ENCODE data around the gene RPS26. TPM values are rescaled to one million over a fixed set of nuclear protein-coding genes. Genes with fewer than 3 reads are reported as not detected.
"Not testable (repeated sequence)": the region's sequence is repeated elsewhere in the genome, so short reads cannot be mapped to it uniquely, and the experiment has no call there.

Gene RPS26
- total RNA-seq, 1 donor from 2014 or later: 45.9 TPM

DNA sequence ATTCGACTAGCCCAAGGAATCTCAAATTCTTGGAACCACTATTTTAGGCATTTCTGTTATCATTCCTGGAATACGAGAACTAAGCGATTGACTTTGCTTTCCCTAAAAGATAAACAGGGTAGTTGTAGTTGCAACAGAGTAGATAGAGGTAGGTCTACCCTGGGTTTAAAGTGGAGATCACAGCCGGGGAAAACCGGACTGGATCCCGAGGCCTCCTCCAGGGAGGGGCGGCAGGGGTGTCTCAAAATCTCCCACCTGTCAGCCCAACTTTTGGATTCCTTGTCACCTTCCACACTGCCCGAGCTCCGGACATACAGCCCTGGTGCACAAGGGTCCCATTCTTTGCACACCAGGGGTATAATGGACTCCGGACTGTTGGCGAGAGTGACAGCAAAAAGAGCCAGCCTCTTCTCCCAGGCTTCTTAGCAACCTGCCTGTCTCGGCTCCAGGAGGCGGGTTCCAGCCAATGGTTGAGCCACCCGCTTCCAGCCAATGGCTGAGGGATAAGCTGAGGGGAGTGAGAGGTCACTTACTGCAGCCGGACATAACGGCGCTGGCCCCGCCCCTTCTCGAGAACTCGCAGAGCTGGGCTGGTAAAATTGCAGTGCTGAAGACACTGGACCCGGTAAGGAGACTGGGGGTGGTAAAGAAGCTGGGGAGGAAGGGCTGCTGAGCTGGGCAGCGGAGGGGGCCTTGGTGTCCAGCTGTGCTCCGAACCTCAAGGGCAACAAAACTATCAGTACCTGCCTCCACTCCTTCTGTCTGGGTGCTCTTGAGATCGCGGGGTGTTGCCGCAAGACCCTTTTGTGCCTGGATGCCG, 44.8 kb upstream of the RPS26 start, which contains the start of gene SUOX:
Gene SUOX (plus strand): TSS at position 562 of the 820 bp plus-strand sequence. CDS start 4,946 bp downstream, outside the sequence.
- Mint-ChIP-seq H3K9me3 (ENCODE audit: unreplicated experiment) (no peaks in the 10 kb centered on the region), H3K27me3 (ENCODE audit: low read depth, unreplicated experiment) (no peaks in the 10 kb centered on the region), H3K27ac (ENCODE audit: unreplicated experiment) (peak within 1 kb of the TSS; percentile 87), H3K36me3 (ENCODE audit: low read depth, unreplicated experiment) (peaks cover 7% of the 10 kb centered on the region), H3K4me3 (ENCODE audit: unreplicated experiment) (peak within 1 kb of the TSS; percentile 94), H3K4me1 (ENCODE audit: low read depth, unreplicated experiment) (no peaks in the 10 kb centered on the region)
- H3K9me3 ChIP-seq (ENCODE audit: insufficient read depth, low read depth, low read length): no peaks in the 10 kb centered on the region
- peaks cover 6% of the 10 kb centered on the region for H3K79me2 ChIP-seq (ENCODE audit: insufficient read depth, low read length)
- H3K4me3 ChIP-seq (ENCODE audit: insufficient read depth, low read depth, low read length): peak within 1 kb of the TSS; percentile 85
- peaks cover 6% of the 10 kb centered on the region for H3K4me1 ChIP-seq (ENCODE audit: insufficient read depth, low read length)
- FAIRE-seq: peak; percentile 68
- peak; percentile 95 for DNase-seq (ENCODE audit: low read depth)
- peaks cover 25% of the 10 kb centered on the region for H3K36me3 ChIP-seq (ENCODE audit: insufficient read depth, low read length)
- H4K20me1 ChIP-seq (ENCODE audit: insufficient read depth, low read length): no peaks in the 10 kb centered on the region
- H2AFZ ChIP-seq (ENCODE audit: low read depth, low read length): peak within 1 kb of the TSS; percentile 76
- H3K9ac ChIP-seq (ENCODE audit: low read length): peak within 1 kb of the TSS; percentile 85
- TF ChIP-seq EZH2 (IDR thresholded peaks at IDR 0.05; ENCODE audit: insufficient read depth, low read length): no peak
- TF ChIP-seq, protein P1, sequence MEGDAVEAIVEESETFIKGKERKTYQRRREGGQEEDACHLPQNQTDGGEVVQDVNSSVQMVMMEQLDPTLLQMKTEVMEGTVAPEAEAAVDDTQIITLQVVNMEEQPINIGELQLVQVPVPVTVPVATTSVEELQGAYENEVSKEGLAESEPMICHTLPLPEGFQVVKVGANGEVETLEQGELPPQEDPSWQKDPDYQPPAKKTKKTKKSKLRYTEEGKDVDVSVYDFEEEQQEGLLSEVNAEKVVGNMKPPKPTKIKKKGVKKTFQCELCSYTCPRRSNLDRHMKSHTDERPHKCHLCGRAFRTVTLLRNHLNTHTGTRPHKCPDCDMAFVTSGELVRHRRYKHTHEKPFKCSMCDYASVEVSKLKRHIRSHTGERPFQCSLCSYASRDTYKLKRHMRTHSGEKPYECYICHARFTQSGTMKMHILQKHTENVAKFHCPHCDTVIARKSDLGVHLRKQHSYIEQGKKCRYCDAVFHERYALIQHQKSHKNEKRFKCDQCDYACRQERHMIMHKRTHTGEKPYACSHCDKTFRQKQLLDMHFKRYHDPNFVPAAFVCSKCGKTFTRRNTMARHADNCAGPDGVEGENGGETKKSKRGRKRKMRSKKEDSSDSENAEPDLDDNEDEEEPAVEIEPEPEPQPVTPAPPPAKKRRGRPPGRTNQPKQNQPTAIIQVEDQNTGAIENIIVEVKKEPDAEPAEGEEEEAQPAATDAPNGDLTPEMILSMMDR (IDR thresholded peaks at IDR 0.05; ENCODE audit: insufficient read depth, low read depth, low read length): no peak
- H3K4me2 ChIP-seq (ENCODE audit: low read length): peak within 1 kb of the TSS; percentile 93
- H3K27me3 ChIP-seq (ENCODE audit: insufficient read depth, low read length): no peaks in the 10 kb centered on the region
- peak within 1 kb of the TSS; percentile 29 for H3K27ac ChIP-seq (ENCODE audit: low read depth, low read length)

DNA sequence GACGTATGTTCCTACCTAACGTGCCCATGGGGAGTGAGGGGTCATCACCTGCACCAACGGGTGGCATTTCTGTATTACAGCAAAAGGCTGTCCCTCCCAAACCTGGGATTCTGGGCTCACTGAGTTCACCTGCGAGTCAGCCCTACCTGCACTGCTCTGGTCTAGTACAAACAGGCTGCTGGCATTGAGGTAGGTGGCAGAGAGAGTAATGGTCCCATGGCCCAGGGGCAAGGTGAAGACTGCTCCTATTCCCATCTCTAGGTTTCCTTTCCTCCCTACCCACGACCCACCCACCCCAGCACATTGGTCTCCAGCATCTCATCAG, 44.2 kb upstream of the RPS26 start:
- peak overlapping the region; percentile 29 for H3K27ac ChIP-seq (ENCODE audit: low read depth, low read length)
- no peaks in the 10 kb centered on the region for H3K4me1 Mint-ChIP-seq (ENCODE audit: low read depth, unreplicated experiment)
- TF ChIP-seq, protein P1 (IDR thresholded peaks at IDR 0.05; ENCODE audit: insufficient read depth, low read depth, low read length): no peak
- TF ChIP-seq EZH2 (IDR thresholded peaks at IDR 0.05; ENCODE audit: insufficient read depth, low read length): no peak

DNA sequence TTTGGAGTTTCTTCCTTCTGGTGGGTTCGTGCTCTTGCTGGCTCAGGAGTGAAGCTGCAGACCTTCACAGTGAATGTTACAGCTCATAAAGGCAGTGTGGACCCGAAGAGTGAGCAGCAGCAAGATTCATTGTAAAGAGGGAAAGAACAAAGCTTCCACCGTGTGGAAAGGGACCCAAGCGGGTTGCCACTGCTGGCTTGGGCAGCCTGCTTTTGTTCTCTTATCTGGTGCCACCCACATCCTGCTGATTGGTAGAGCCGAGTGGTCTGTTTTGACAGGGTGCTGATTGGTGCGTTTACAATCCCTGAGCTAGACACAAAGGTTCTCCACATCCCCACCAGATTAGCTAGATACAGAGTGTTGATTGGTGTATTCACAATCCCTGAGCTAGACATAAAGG, 42.2 kb upstream of the RPS26 start:
- H3K36me3 Mint-ChIP-seq (ENCODE audit: low read depth, unreplicated experiment): peaks cover 17% of the 10 kb centered on the region
- H3K4me1 Mint-ChIP-seq (ENCODE audit: low read depth, unreplicated experiment); H3K4me1 ChIP-seq (ENCODE audit: insufficient read depth, low read length); H3K4me3 ChIP-seq (ENCODE audit: insufficient read depth, low read depth, low read length); H4K20me1 ChIP-seq (ENCODE audit: insufficient read depth, low read length); H3K4me2 ChIP-seq (ENCODE audit: low read length); FAIRE-seq; H2AFZ ChIP-seq (ENCODE audit: low read depth, low read length); H3K9me3 ChIP-seq (ENCODE audit: insufficient read depth, low read depth, low read length); DNase-seq (ENCODE audit: low read depth); H3K27me3 Mint-ChIP-seq (ENCODE audit: low read depth, unreplicated experiment); H3K36me3 ChIP-seq (ENCODE audit: insufficient read depth, low read length); H3K9ac ChIP-seq (ENCODE audit: low read length); H3K79me2 ChIP-seq (ENCODE audit: insufficient read depth, low read length); H3K27ac Mint-ChIP-seq (ENCODE audit: unreplicated experiment); H3K27ac ChIP-seq (ENCODE audit: low read depth, low read length); H3K9me3 Mint-ChIP-seq (ENCODE audit: unreplicated experiment); H3K27me3 ChIP-seq (ENCODE audit: insufficient read depth, low read length): not testable (repeated sequence)
- H3K4me3 Mint-ChIP-seq (ENCODE audit: unreplicated experiment): peak overlapping the region; percentile 46

More for the DNA sequence above, 44.2 kb upstream of the RPS26 start:
- peaks cover 6% of the 10 kb centered on the region for H3K4me1 ChIP-seq (ENCODE audit: insufficient read depth, low read length)
- peak overlapping the region; percentile 94 for H3K4me3 Mint-ChIP-seq (ENCODE audit: unreplicated experiment)
- DNase-seq (ENCODE audit: low read depth) (no peak), FAIRE-seq (no peak)
- peak overlapping the region; percentile 85 for H3K9ac ChIP-seq (ENCODE audit: low read length)
- H3K27me3 Mint-ChIP-seq (ENCODE audit: low read depth, unreplicated experiment): no peaks in the 10 kb centered on the region
- peak overlapping the region; percentile 85 for H3K4me3 ChIP-seq (ENCODE audit: insufficient read depth, low read depth, low read length)
- no peaks in the 10 kb centered on the region for H3K27me3 ChIP-seq (ENCODE audit: insufficient read depth, low read length)
- no peaks in the 10 kb centered on the region for H3K9me3 ChIP-seq (ENCODE audit: insufficient read depth, low read depth, low read length)
- H3K4me2 ChIP-seq (ENCODE audit: low read length): peak overlapping the region; percentile 93
- no peaks in the 10 kb centered on the region for H4K20me1 ChIP-seq (ENCODE audit: insufficient read depth, low read length)
- peak overlapping the region; percentile 87 for H3K27ac Mint-ChIP-seq (ENCODE audit: unreplicated experiment)
- peaks cover 9% of the 10 kb centered on the region for H3K36me3 Mint-ChIP-seq (ENCODE audit: low read depth, unreplicated experiment)
- H3K79me2 ChIP-seq (ENCODE audit: insufficient read depth, low read length): peaks cover 6% of the 10 kb centered on the region
- H3K9me3 Mint-ChIP-seq (ENCODE audit: unreplicated experiment): peaks cover 2% of the 10 kb centered on the region
- H3K36me3 ChIP-seq (ENCODE audit: insufficient read depth, low read length): peaks cover 22% of the 10 kb centered on the region
- H2AFZ ChIP-seq (ENCODE audit: low read depth, low read length): peak overlapping the region; percentile 66

DNA sequence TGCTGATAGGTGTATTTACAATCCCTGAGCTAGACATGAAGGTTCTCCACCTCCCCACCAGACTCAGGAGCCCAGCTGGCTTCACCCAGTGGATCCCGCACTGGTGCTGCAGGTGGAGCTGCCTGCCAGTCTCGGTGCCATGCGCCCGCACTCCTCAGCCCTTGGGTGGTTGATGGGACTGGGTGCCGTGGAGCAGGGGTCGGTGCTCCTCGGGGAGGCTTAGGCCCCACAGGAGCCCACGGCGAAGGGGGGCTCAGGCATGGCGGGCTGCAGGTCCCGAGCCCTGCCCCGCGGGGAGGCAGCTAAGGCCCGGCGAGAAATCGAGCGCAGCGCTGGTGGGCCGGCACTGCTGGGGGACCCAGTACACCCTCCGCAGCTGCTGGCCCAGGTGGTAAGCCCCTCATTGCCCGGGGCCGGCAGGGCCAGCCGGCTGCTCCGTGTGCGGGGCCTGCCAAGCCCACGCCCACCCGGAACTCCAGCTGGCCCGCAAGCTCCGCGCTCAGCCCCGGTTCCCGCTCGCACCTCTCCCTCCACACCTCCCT, 41.6 kb upstream of the RPS26 start:
- not testable (repeated sequence) for H3K27ac ChIP-seq (ENCODE audit: low read depth, low read length); DNase-seq (ENCODE audit: low read depth); H3K27ac Mint-ChIP-seq (ENCODE audit: unreplicated experiment); H3K79me2 ChIP-seq (ENCODE audit: insufficient read depth, low read length); H3K27me3 Mint-ChIP-seq (ENCODE audit: low read depth, unreplicated experiment); H3K36me3 ChIP-seq (ENCODE audit: insufficient read depth, low read length); H3K4me3 ChIP-seq (ENCODE audit: insufficient read depth, low read depth, low read length); FAIRE-seq; H3K4me1 ChIP-seq (ENCODE audit: insufficient read depth, low read length); H3K27me3 ChIP-seq (ENCODE audit: insufficient read depth, low read length); H3K9me3 ChIP-seq (ENCODE audit: insufficient read depth, low read depth, low read length); H3K9me3 Mint-ChIP-seq (ENCODE audit: unreplicated experiment); H3K9ac ChIP-seq (ENCODE audit: low read length); H3K4me2 ChIP-seq (ENCODE audit: low read length); H2AFZ ChIP-seq (ENCODE audit: low read depth, low read length); H3K4me1 Mint-ChIP-seq (ENCODE audit: low read depth, unreplicated experiment); H4K20me1 ChIP-seq (ENCODE audit: insufficient read depth, low read length); H3K4me3 Mint-ChIP-seq (ENCODE audit: unreplicated experiment)
- H3K36me3 Mint-ChIP-seq (ENCODE audit: low read depth, unreplicated experiment): peaks cover 21% of the 10 kb centered on the region
